Mucosa of descending colon (tissue), 3 donors: ENCODE results near the gene NOX5. TPM values are rescaled to one million over a fixed set of nuclear protein-coding genes. Genes with fewer than 3 reads are reported as not detected.

Source experiments
- ATAC-seq: fragments of 200-7000 bp; cut with Tn5 transposase; one replicate; pipeline ENCODE4 v1.9.1; 2020; ENCODE audit warnings: mild to moderate bottlenecking, moderate library complexity
- DNase-seq, 3 donors: peaks; one replicate each; pipeline ENCODE4 v3.0.0-alpha.2; 2020
- H3K36me3 ChIP-seq: fragments of 200-600 bp; one replicate; pipeline ENCODE4 v1.8.0; 2021; ENCODE audit warnings: low read depth, mild to moderate bottlenecking
- H3K4me1 ChIP-seq: fragments of 200-600 bp; one replicate; pipeline ENCODE4 v1.8.0; 2021; ENCODE audit warnings: low read depth, mild to moderate bottlenecking
- H3K4me3 ChIP-seq: fragments of 200-600 bp; one replicate; pipeline ENCODE4 v1.8.0; 2021; ENCODE audit warnings: mild to moderate bottlenecking
- H3K9me3 ChIP-seq: fragments of 200-600 bp; one replicate; pipeline ENCODE4 v1.8.0; 2021; ENCODE audit warnings: mild to moderate bottlenecking
- CTCF ChIP-seq: fragments of 200-600 bp; IDR thresholded peaks from one replicate; pipeline ENCODE4 v1.8.0; 2022; ENCODE audit warnings: antibody characterized with exemption, mild to moderate bottlenecking
- intact Hi-C, 2 donors: fragments of 100-400 bp; cut with DNase I in 1 of 2; cut with micrococcal nuclease in 1 of 2; formaldehyde crosslinking; loops; one replicate each; pipeline versions ENCODE4 v1.11.0 to v1.11.1; 2022; cut with DNase I, micrococcal nuclease
- total RNA-seq, 3 donors: library from RNA; stranded (reverse); fragmentation: NEBNext Ultra II Directional in 2 of 3; extraction: Animal tissue kit (Norgen Biotek cat#: 25700) in 2 of 3; gene quantifications; one replicate each; pipeline versions ENCODE4 v1.2.1 to v1.2.4, GENCODE V29; 2021 to 2023
- donor health status: DM: no; HTN: no; CAD: no; lungs with moderate emphysema.
- donor health status: DM: no; HTN: no; CAD: no.
- donor health status: DM: no; HTN: yes; CAD: no.

NOX5 gene
- total RNA-seq, 3 donors from 2014 or later: 0.13 to 0.17 TPM; not detected in 1

- intact Hi-C loops: no loop called here
- DNase-seq (peak in 1 of 3 donors; percentile 16), ATAC-seq (peak; percentile 88)
- Histone ChIP-seq H3K36me3 (no peaks in the 10 kb centered on the region), H3K4me1 (no peaks in the 10 kb centered on the region), H3K9me3 (no peaks in the 10 kb centered on the region), H3K4me3 (no peak overlapping the region)
- TF ChIP-seq CTCF: no peak
These were observed 66.1 kb downstream of the NOX5 start for GRCh38 chr15:69080295-69081248.

- TF ChIP-seq CTCF: no peak
- H3K4me3 ChIP-seq: no peak overlapping the region
- H3K9me3 ChIP-seq: no peaks in the 10 kb centered on the region
- ATAC-seq: no peak
- DNase-seq: no peak
- no peaks in the 10 kb centered on the region for H3K4me1 ChIP-seq
- no peaks in the 10 kb centered on the region for H3K36me3 ChIP-seq
- intact Hi-C loops: no loop called here
These were observed 67.0 kb downstream of the NOX5 start for GRCh38 chr15:69081310-69082004.

GRCh38 chr15:69082021-69082502, 67.6 kb downstream of the NOX5 start:
- H3K9me3 ChIP-seq: no peaks in the 10 kb centered on the region
- no peaks in the 10 kb centered on the region for H3K36me3 ChIP-seq
- H3K4me1 ChIP-seq: no peaks in the 10 kb centered on the region
- no peak for TF ChIP-seq CTCF
- ATAC-seq (no peak), DNase-seq (no peak)
- intact Hi-C loops: no loop called here
- H3K4me3 ChIP-seq: no peak overlapping the region

- no peak for TF ChIP-seq CTCF
- Histone ChIP-seq H3K9me3 (no peaks in the 10 kb centered on the region), H3K36me3 (no peaks in the 10 kb centered on the region), H3K4me1 (no peaks in the 10 kb centered on the region), H3K4me3 (no peak overlapping the region)
- no peak for ATAC-seq
- no peak for DNase-seq
- intact Hi-C loops: no loop called here
These were observed 68.1 kb downstream of the NOX5 start for GRCh38 chr15:69082554-69082953.

GRCh38 chr15:69084404-69085030, 70.0 kb downstream of the NOX5 start:
- no peak for TF ChIP-seq CTCF
- Histone ChIP-seq H3K4me3 (no peak overlapping the region), H3K36me3 (no peaks in the 10 kb centered on the region), H3K4me1 (no peaks in the 10 kb centered on the region), H3K9me3 (no peaks in the 10 kb centered on the region)
- intact Hi-C loops: no loop called here
- DNase-seq (no peak), ATAC-seq (no peak)
